HCT116 (cell line): ENCODE results near the gene AKR7A3. TPM values are rescaled to one million over a fixed set of nuclear protein-coding genes. Genes with fewer than 3 reads are reported as not detected.

Experiments
- ATAC-seq: fragments of 200-7000 bp; cut with Tn5 transposase; 2 replicates; pipeline ENCODE4 v1.9.1; 2020; ENCODE audit warnings: mild to moderate bottlenecking, moderate library complexity
- BruUV-seq: library from RNA; stranded (reverse); fragments of 400-500 nt; replicated peaks from 2 replicates; lab custom pipeline; 2021; lab: Mats Ljungman, UMichigan
- CTCF ChIA-PET: fragments of 300-600 bp; sonication (Branson Sonifier 250); formaldehyde crosslinking; loops from one replicate; lab custom pipeline; 2021; ENCODE audit warnings: antibody characterized with exemption; lab: Charles Lee
- POLR2A ChIA-PET: fragments of 300-600, 350-600 bp; sonication (Branson Sonifier 250); formaldehyde crosslinking; loops from one replicate; lab custom pipeline; 2021; ENCODE audit warnings: antibody characterized with exemption; lab: Charles Lee
- RAD21 ChIA-PET, 2 experiments: fragments of 300-600 bp; sonication (Branson Sonifier 250); formaldehyde crosslinking; loops; one replicate each; lab custom pipeline; 2023; ENCODE audit warnings: low total read pairs in 2 of 2; ENCODE audit not compliant: uncharacterized antibody in 2 of 2, unreplicated experiment in 2 of 2, low non-redundant PET in 1 of 2; lab: Charles Lee
- DNase-seq: peaks from one replicate; pipeline ENCODE4 v3.0.0-alpha.2; 2010; ENCODE audit warnings: low read depth, low spot score
- H2AFZ ChIP-seq: fragments of 200-600 bp; shearing (Covaris generic), sonication (generic); 2 replicates; pipeline ENCODE4 v1.6.1; 2017; ENCODE audit warnings: low read depth, mixed run types, mixed read lengths, antibody characterized with exemption, low read length; ENCODE audit not compliant: poor library complexity, severe bottlenecking
- H3K27ac ChIP-seq: 2 replicates; pipeline ENCODE4 v1.5.1; 2012; ENCODE audit warnings: low read depth, low read length
- H3K27me3 ChIP-seq: fragments of 200-600 bp; sonication (generic); 2 replicates; pipeline ENCODE4 v1.6.1; 2016; ENCODE audit warnings: mixed run types, low read length, mixed read lengths; ENCODE audit not compliant: insufficient read depth
- H3K36me3 ChIP-seq, 2 experiments: fragments of 200-500 bp in 1 of 2; fragments of 200-600 bp in 1 of 2; sonication (Bioruptor generic) in 1 of 2; sonication (generic) in 1 of 2; 2 replicates each; pipeline versions ENCODE4 v1.5.1 to v1.6.1; 2014 to 2016; ENCODE audit warnings: low read length in 2 of 2, inconsistent platforms in 1 of 2, mixed read lengths in 1 of 2, mixed run types in 1 of 2; ENCODE audit not compliant: insufficient read depth in 2 of 2, control insufficient read depth in 1 of 2
- H3K4me1 ChIP-seq, 2 experiments: fragments of 200-600 bp in 1 of 2; sonication (generic) in 1 of 2; 2 replicates each; pipeline versions ENCODE4 v1.5.1 to v1.6.1; 2012 to 2017; ENCODE audit warnings: low read length in 2 of 2, inconsistent platforms in 1 of 2, mild to moderate bottlenecking in 1 of 2, mixed read lengths in 1 of 2, mixed run types in 1 of 2, moderate library complexity in 1 of 2; ENCODE audit not compliant: insufficient read depth in 2 of 2, control insufficient read depth in 1 of 2
- H3K4me2 ChIP-seq: fragments of 200-600 bp; sonication (generic); 2 replicates; pipeline ENCODE4 v1.6.1; 2017; ENCODE audit warnings: mixed run types, low read length, mixed read lengths
- H3K4me3 ChIP-seq, 2 experiments: fragments of 200-600 bp in 1 of 2; sonication (generic) in 1 of 2; replicated peaks in 1 of 2; 2 replicates each; pipeline ENCODE4 v1.5.1; 2011 to 2016; ENCODE audit warnings: low read length in 2 of 2, control low read depth in 1 of 2, low read depth in 1 of 2, mild to moderate bottlenecking in 1 of 2, mixed read lengths in 1 of 2, mixed run types in 1 of 2
- H3K79me2 ChIP-seq: fragments of 200-600 bp; sonication (generic); 2 replicates; pipeline ENCODE4 v1.6.1; 2017; ENCODE audit warnings: mild to moderate bottlenecking, mixed run types, low read length, moderate library complexity, mixed read lengths; ENCODE audit not compliant: insufficient read depth
- H3K9ac ChIP-seq: fragments of 200-600 bp; sonication (generic); 2 replicates; pipeline ENCODE4 v1.6.1; 2016; ENCODE audit warnings: low read length, mixed read lengths
- H3K9me2 ChIP-seq: fragments of 200-600 bp; sonication (generic), shearing (Covaris generic); 2 replicates; pipeline ENCODE4 v1.6.1; 2017; ENCODE audit warnings: mixed run types, mild to moderate bottlenecking, moderate library complexity; ENCODE audit not compliant: insufficient read depth
- H3K9me3 ChIP-seq, 2 experiments: fragments of 200-500 bp in 1 of 2; fragments of 200-600 bp in 1 of 2; sonication (Bioruptor generic) in 1 of 2; sonication (generic) in 1 of 2; 2 replicates each; pipeline ENCODE4 v1.6.1; 2014 to 2017; ENCODE audit warnings: low read length in 2 of 2, mixed read lengths in 2 of 2, inconsistent platforms in 1 of 2, low read depth in 1 of 2, mild to moderate bottlenecking in 1 of 2, mixed run types in 1 of 2, moderate library complexity in 1 of 2; ENCODE audit not compliant: control insufficient read depth in 1 of 2, insufficient read depth in 1 of 2
- H4K20me1 ChIP-seq: fragments of 200-600 bp; sonication (generic), shearing (Covaris generic); 2 replicates; pipeline ENCODE4 v1.6.1; 2017; ENCODE audit warnings: mixed run types, mild to moderate bottlenecking, moderate library complexity; ENCODE audit not compliant: insufficient read depth
- CEBPB ChIP-seq: IDR thresholded peaks from 2 replicates; pipeline ENCODE4 v1.6.1; 2012; ENCODE audit warnings: low read depth
- EGR1 ChIP-seq: IDR thresholded peaks from 2 replicates; pipeline ENCODE4 v1.6.1; 2012; ENCODE audit warnings: low read depth
- EZH2phosphoT487 ChIP-seq: fragments of 200-600 bp; IDR thresholded peaks from 2 replicates; pipeline ENCODE4 v1.6.1; 2018; ENCODE audit warnings: antibody characterized with exemption, borderline replicate concordance
- POLR2A ChIP-seq: IDR thresholded peaks from 2 replicates; pipeline ENCODE4 v1.7.0; 2011; ENCODE audit warnings: borderline replicate concordance; ENCODE audit not compliant: insufficient read depth, insufficient read length; ENCODE audit errors: extremely low read depth
- REST ChIP-seq: IDR thresholded peaks from 2 replicates; pipeline ENCODE4 v1.6.1; 2012; ENCODE audit warnings: low read depth
- TCF7L2 ChIP-seq: IDR thresholded peaks from 2 replicates; pipeline ENCODE4 v1.7.0; 2011; ENCODE audit warnings: borderline replicate concordance, inconsistent platforms; ENCODE audit not compliant: insufficient read depth, insufficient read length; ENCODE audit errors: extremely low read depth
- YY1 ChIP-seq: IDR thresholded peaks from 2 replicates; pipeline ENCODE4 v1.6.1; 2011; ENCODE audit warnings: low read length, low read depth, moderate library complexity, mild to moderate bottlenecking; ENCODE audit not compliant: insufficient replicate concordance; ENCODE audit errors: extremely low read depth
- ZFX ChIP-seq: fragments of 450-650 bp; IDR thresholded peaks from 2 replicates; pipeline ENCODE4 v1.6.1; 2017
- ZNF274 ChIP-seq: fragments of 200-500 bp; sonication (Bioruptor generic); IDR thresholded peaks from 2 replicates; pipeline ENCODE4 v1.6.1; 2014; ENCODE audit warnings: mild to moderate bottlenecking, low read depth, low read length, inconsistent platforms
- intact Hi-C: fragments of 100-400 bp; cut with micrococcal nuclease; formaldehyde crosslinking; loops from 2 replicates; pipeline ENCODE4 v1.10.0; 2022
- total RNA-seq: library from RNA; stranded (reverse); gene quantifications from one replicate; pipeline ENCODE4 v1.2.1, GENCODE V29; 2021; ENCODE audit not compliant: unreplicated experiment

AKR7A3 gene
- total RNA-seq, 1 experiment from 2014 or later = 1.7 TPM

- no peak for TF ChIP-seq TCF7L2
- TF ChIP-seq, all 23 proteins: peak for 0
Measured at GRCh38 chr1:19311503-19311930, 22.9 kb upstream of the AKR7A3 start (continued).

- Histone ChIP-seq H3K4me2 (peak overlapping the region; percentile 100), H3K4me1 (peaks cover 18 to 45% of the 10 kb centered on the region in 2 experiments; a peak in 3 of 4 replicates), H3K4me3 (peak overlapping the region; percentile 87 to 88), H3K9me3 (no peaks in the 10 kb centered on the region), H3K27ac (peak overlapping the region; percentile 82; the same call in 1 of the 2 replicates), H3K36me3 (peaks cover 7 to 15% of the 10 kb centered on the region in 2 experiments; a peak in 3 of 4 replicates), H3K27me3 (no peaks in the 10 kb centered on the region), H2AFZ (no peak overlapping the region), H4K20me1 (no peaks in the 10 kb centered on the region), H3K9ac (peak overlapping the region; percentile 97), H3K9me2 (no peaks in the 10 kb centered on the region), H3K79me2 (peaks cover 33% of the 10 kb centered on the region)
- ChIA-PET POLR2A (no interaction called here), CTCF (no interaction called here), RAD21 (no interaction called here)
- TF ChIP-seq REST = no peak
- TF ChIP-seq ZNF274 = no peak
- no peak for TF ChIP-seq ZFX
- no peak for TF ChIP-seq CEBPB
- TF ChIP-seq YY1 = no peak
- TF ChIP-seq EGR1 = no peak
- no peak for TF ChIP-seq EZH2phosphoT487
- TF ChIP-seq POLR2A = no peak
- no peak for DNase-seq
- intact Hi-C loops = no loop called here
- TSS peak; percentile 59 for BruUV-seq
- peak; percentile 3 for ATAC-seq
Measured at GRCh38 chr1:19310720-19311502, 22.3 kb upstream of the AKR7A3 start.
